Stimulated activated CD4-positive, alpha-beta T cell treated with anti-CD3 and anti-CD28 coated beads, TNF-alpha, amount 100 ng/mL, for 24 hours (primary cell): Measurements from ENCODE around the gene KPNA1.
"Not testable (repeated sequence)": the region's sequence is repeated elsewhere in the genome, so short reads cannot be mapped to it uniquely, and the experiment has no call there.

Source experiments
- DNase-seq, 3 experiments: peaks; one replicate each; pipeline ENCODE4 v3.0.0-alpha.2; 2020; ENCODE audit warnings: low read depth in 3 of 3

KPNA1 gene

DNA sequence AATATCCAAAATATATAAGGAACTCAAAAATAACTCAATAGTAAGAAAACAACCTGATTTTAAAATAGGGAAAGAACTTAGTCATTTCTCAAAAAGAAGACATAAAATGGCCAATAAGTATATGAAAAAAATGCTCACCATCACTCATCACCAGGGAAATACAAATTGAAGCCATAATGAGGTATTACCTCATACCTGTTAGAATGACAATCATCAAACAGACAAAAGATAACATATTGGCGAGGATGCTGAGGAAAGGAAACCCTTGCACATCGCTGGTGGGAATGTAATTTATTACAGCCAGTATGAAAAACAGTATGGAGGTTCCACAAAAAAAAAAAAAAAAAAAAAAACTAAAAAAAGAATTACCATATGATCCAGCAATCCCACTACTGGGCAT lies 38.2 kb downstream of the KPNA1 start:
- no peak for DNase-seq

- no peak for DNase-seq
Observed at GRCh38 chr3:122475316-122475715, 39.4 kb downstream of the KPNA1 start.

DNA sequence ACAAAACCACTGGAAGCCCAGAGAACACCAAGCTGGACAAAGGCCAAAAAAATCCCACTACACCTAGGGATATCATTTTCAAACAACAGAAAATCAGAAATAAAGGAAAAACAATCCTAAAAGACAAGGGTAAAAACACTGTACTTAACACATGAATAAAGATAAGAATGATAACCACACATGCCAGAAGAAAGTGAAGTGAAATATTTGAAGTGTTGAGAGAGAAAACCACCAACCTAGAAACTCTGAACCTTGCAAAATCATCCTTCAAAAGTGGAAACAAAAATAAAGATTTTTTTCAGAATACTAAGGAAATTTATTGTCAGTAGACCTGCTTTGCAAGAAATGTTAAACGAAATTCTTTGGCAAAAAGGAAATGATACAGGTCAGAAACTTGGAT lies 45.1 kb downstream of the KPNA1 start:
- DNase-seq, result no peak

DNA sequence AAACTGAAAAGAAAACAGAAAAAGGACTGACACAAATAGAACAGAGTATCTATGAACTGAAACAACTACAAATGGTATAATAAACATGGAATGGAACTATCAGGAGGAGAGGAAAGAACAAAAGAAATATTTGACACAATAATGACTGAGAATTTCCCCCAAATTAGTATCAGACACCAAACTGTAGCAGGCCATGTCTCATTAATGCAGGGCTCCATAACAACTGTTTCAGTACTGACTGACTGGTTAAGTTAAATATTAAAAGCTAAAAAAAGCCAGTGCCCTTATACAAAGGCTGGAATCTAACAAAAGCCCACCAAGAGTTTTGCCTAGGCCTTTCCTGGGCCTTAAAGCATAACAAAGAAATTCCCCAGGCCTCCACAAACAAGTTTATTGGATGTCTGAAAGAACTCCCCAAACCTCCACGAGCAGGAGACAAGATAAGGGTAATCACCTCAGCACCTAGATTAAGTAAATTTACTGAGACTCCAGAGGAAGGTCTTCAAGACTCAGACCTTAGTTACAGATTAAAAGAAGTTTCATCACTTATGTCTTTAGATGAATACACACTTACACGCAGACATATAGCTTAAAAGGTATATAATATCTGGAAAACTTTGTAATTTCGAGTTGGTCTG lies 45.7 kb downstream of the KPNA1 start:
- no peak for DNase-seq

DNA sequence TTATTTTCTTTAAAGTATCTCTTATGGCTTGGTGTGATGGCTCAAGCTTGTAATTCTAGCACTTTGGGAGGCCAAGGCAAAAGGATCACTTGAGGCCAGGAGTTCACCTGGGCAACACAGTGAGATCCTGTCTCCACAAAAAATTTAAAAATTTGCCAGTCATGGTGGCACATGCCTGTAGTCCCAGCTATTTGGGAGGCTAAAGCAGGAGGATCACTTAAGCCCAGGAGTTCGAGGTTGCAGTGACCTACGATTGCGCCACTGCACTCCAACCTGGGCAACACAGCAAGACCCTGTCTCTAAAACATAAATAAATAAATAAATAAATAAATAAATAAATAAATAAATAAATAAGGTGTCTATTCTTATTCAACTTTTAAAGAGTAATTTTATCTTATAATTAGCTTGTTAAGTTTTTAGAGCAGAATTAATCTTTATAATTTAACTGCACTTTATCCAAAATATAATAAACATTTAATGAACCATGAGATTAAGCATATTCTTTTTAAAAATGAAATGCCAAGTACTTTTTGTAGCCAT lies 48.0 kb downstream of the KPNA1 start:
- DNase-seq, result no peak

GRCh38 chr3:122464659-122465058 lies 50.1 kb downstream of the KPNA1 start:
- no peak for DNase-seq

DNA sequence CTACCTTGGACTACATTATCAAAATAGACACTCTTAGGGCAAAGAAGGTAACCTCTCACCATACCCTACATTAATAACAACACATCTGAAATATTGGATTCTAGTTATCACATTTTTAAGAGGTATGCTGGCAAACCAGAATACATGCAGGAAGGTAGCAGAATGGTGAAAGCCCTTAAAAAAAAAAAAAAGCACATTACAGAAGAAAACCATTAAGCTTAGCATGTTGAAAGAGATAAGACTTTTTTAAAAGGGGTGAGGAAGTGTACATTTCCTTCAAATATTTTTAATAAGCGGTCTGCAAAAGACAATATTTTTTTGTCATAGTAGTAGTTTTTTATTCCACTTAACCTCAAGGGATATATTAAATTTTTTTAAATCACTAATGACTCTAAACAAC lies 52.3 kb downstream of the KPNA1 start:
- DNase-seq, result no peak

GRCh38 chr3:122461806-122462205 lies 52.9 kb downstream of the KPNA1 start:
- DNase-seq, result no peak

DNA sequence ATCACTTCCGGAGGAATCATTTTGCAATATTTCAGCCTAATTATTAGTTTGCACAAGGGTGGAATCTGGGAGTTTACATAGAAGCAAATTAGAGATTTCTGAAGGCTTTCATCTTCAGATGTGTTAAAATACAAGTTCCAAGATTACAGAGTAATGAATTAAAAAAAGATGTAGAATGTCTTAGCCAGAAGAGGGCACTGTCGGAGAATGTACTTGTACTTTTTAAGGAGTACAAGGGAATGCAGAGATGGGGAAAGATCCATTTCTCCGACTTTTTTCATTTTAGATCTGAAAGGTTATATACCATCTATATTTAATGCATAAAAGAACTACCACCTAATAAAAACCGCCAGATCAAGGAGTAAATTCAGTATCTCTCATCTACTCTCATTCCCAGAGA lies 55.7 kb downstream of the KPNA1 start:
- DNase-seq, result no peak

DNA sequence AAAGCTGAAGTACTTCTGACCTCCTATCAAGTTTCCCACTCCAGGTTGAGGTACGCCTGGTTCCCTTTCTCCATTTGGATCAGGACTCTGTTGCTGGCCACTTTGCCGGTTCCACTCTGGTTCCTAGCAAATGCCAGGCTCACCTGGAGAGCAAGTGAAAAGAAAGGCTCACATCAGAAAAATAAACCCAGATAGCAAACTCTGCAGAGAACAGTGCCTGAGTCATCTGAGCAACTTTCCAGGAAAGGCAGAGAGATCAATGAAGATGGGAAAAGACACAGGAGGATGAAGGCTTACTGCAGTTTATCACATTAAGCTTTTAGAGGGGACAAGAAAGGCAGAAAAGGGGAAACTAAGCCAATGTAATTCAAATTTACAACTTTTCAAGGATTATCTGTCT lies 57.0 kb downstream of the KPNA1 start:
- DNase-seq, result no peak

DNA sequence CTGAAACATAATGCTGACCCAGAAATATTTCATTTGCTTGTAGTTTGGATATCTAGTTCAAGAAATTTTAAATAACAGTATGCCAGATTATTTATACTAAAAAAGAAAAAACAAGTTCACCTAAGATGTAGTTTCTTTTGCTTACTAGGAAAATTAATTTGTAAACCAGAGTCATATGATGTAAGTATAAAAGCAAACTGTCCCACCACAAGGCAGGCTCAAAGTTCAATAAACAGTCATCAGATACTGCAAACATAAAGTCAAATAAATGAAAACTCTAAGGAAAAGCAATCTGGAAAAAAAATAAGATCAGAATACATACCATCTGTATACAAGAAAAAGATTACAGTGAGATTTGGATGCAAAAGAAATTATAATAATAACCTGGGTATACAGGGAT lies 58.7 kb downstream of the KPNA1 start:
- no peak for DNase-seq

DNA sequence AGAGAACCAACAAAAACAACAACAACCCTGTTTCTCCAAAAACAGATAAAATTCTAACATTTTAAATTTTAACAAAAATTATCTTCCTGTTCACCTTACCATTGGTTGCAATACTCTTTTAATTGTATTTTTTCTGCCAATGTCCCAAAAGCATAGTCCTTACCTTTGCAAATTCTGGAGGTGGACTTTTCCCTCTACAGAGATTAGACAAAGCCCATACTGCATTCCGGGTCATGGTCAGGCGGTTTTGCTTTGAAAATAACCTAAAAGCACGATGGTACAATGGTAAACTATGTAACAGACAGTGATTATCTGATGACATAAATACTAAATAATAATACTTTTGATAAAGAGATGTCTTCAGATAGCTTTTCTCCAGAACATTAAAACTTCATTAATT lies 63.4 kb downstream of the KPNA1 start:
- no peak for DNase-seq

GRCh38 chr3:122448218-122448617 lies 66.5 kb downstream of the KPNA1 start:
- not testable (repeated sequence) for DNase-seq

DNA sequence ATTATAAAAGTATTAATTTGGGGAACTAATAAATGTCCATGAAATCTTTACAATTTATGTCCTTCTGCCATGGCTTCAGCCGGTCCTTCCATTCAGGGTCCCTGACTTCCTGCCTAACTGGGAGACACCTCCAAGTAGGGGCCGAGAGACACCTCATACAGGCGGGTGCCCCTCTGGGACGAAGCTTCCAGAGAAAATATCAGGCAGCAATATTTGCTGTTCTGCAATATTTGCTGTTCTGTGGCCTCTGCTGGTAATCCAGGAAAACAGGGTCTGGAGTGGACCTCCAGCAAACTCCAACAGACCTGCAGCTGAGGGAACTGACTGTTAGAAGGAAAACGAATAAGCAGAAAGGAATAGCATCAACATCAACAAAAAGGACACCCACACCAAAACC lies 70.2 kb downstream of the KPNA1 start:
- not testable (repeated sequence) for DNase-seq

- not testable (repeated sequence) for DNase-seq
Observed at GRCh38 chr3:122443762-122444490, 70.8 kb downstream of the KPNA1 start.

- DNase-seq, result no peak
Observed at GRCh38 chr3:122443090-122443489, 71.6 kb downstream of the KPNA1 start.

GRCh38 chr3:122435950-122436349 lies 78.8 kb downstream of the KPNA1 start:
- DNase-seq, result no peak

- no peak for DNase-seq
Observed at GRCh38 chr3:122430371-122430770, 84.4 kb downstream of the KPNA1 start.

GRCh38 chr3:122427857-122428471 lies 86.8 kb downstream of the KPNA1 start:
- no peak for DNase-seq

- DNase-seq, result no peak
Observed at GRCh38 chr3:122421836-122422235, 92.9 kb downstream of the KPNA1 start.

DNA sequence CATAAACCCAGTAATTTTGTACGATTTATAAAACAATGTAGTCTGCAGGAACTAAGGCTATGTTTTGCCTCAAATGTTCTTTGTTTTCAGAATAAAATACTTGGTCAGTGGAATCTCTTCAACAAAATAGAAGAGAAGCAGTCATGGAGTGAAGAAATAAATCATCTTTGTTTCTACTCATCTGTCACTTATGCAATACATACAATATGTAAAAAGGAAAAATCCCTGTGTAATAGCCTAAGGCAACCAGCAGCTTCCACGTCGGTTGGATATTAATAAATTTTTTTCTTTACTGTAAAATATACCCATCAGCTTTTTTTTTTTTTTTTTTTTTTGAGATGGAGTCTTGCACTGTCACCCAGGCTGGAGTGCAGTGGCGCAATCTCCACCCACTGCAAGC lies 93.6 kb downstream of the KPNA1 start:
- no peak for DNase-seq

DNA sequence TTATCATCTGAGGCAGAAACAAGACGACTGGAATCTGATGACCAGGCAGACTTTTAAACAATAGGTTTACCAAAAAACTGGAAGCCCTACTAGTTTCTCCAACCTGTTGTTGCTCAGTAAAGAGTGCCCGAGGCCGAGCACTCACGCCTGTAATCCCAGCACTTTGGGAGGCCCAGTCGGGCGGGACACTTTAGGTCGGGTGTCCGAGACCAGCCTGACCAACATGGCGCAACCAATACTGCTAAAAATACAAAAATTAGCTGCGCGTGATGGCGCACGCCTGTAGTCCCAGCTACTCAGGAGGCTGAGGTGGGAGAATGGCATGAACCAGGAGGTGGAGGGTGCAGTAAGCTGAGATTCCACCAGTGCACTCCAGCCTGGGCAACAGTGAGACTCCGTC lies 97.8 kb downstream of the KPNA1 start:
- DNase-seq, result no peak
